HCT116 (cell line): ENCODE results near the gene METTL2B.
A peak's percentile ranks its signal among the peaks of the same experiment; 100 is the strongest.
"Not testable (repeated sequence)": the region's sequence is repeated elsewhere in the genome, so short reads cannot be mapped to it uniquely, and the experiment has no call there.

Experiments used
- CTCF ChIP-seq, 3 experiments: fragments of 200-600 bp in 1 of 3; sonication (generic) in 1 of 3; IDR thresholded peaks in 2 of 3; conservative IDR thresholded peaks in 1 of 3; 2 replicates each; pipeline ENCODE4 v1.5.1; 2012 to 2017; ENCODE audit warnings: low read depth in 2 of 3, low read length in 2 of 3, antibody characterized with exemption in 1 of 3, borderline replicate concordance in 1 of 3, control low read depth in 1 of 3, mild to moderate bottlenecking in 1 of 3, mixed read lengths in 1 of 3, mixed run types in 1 of 3, moderate library complexity in 1 of 3; ENCODE audit not compliant: insufficient read depth in 1 of 3
- EZH2 ChIP-seq: fragments of 200-600 bp; sonication (generic); IDR thresholded peaks from 2 replicates; pipeline ENCODE4 v1.6.1; 2017; ENCODE audit warnings: antibody characterized with exemption, mixed run types
- FOSL1 ChIP-seq: IDR thresholded peaks from 2 replicates; pipeline ENCODE4 v1.6.1; 2012; ENCODE audit warnings: low read depth
- RAD21 ChIP-seq: IDR thresholded peaks from 2 replicates; pipeline ENCODE4 v1.6.1; 2012; ENCODE audit warnings: low read depth, mild to moderate bottlenecking
- ZBTB33 ChIP-seq: IDR thresholded peaks from 2 replicates; pipeline ENCODE4 v1.6.1; 2011; ENCODE audit warnings: mild to moderate bottlenecking, low read length, moderate library complexity; ENCODE audit not compliant: insufficient replicate concordance; ENCODE audit errors: extremely low read depth
- ZNF274 ChIP-seq: fragments of 200-500 bp; sonication (Bioruptor generic); IDR thresholded peaks from 2 replicates; pipeline ENCODE4 v1.6.1; 2014; ENCODE audit warnings: mild to moderate bottlenecking, low read depth, low read length, inconsistent platforms

GRCh38 chr7:128523226-128523931 is 46.8 kb downstream of the METTL2B start:
- not testable (repeated sequence) for TF ChIP-seq CTCF (IDR thresholded peaks at IDR 0.05 in 2 of 3, conservative IDR thresholded peaks at IDR 0.05 in 1 of 3; ENCODE audit: borderline replicate concordance in 1 of 3, insufficient read depth in 1 of 3, low read depth in 2 of 3, low read length in 2 of 3); EZH2; ZBTB33; RAD21; ZNF274
- peak; percentile 72 for TF ChIP-seq FOSL1
